H1 (cell line): ENCODE data around the gene CEP89. TPM values are rescaled to one million over a fixed set of nuclear protein-coding genes. Genes with fewer than 3 reads are reported as not detected.

Source experiments
- CTCF ChIA-PET: fragments of 300-600 bp; sonication (Branson Sonifier 250); formaldehyde crosslinking; loops from one replicate; lab custom pipeline; 2021; ENCODE audit not compliant: partially characterized antibody; lab: Charles Lee
- POLR2A ChIA-PET: fragments of 300-600 bp; sonication (Branson Sonifier 250); formaldehyde crosslinking; loops from one replicate; lab custom pipeline; 2021; ENCODE audit warnings: inconsistent platforms; ENCODE audit not compliant: partially characterized antibody; lab: Charles Lee
- DNase-seq, 2 experiments: peaks; one replicate each; pipeline versions ENCODE4 v3.0.0 to v3.0.0-alpha.2; 2010 to 2022; ENCODE audit warnings: low spot score in 2 of 2, low read depth in 1 of 2, mixed read lengths in 1 of 2
- FAIRE-seq: peaks from 2 replicates; lab custom pipeline; 2011; peaks lifted over from hg19 to GRCh38; lab: Jason Lieb, UNC
- H2AFZ ChIP-seq: 2 replicates; pipeline ENCODE4 v1.8.1; 2012; ENCODE audit warnings: low read length, inconsistent platforms
- H2AK5ac ChIP-seq: 2 replicates; pipeline ENCODE4 v1.6.1; 2013; ENCODE audit warnings: low read depth, low read length
- H2BK120ac ChIP-seq: replicated peaks from 2 replicates; pipeline ENCODE3; 2013; ENCODE audit warnings: low read depth, low read length, inconsistent platforms
- H2BK12ac ChIP-seq: 2 replicates; pipeline ENCODE4 v1.6.1; 2013; ENCODE audit warnings: low read depth, low read length
- H2BK15ac ChIP-seq: 2 replicates; pipeline ENCODE4 v1.6.1; 2013; ENCODE audit warnings: low read length
- H2BK20ac ChIP-seq: 2 replicates; pipeline ENCODE4 v1.6.1; 2013; ENCODE audit warnings: low read length
- H2BK5ac ChIP-seq: 2 replicates; pipeline ENCODE4 v1.6.1; 2013; ENCODE audit warnings: low read depth, low read length
- H3K14ac ChIP-seq: 2 replicates; pipeline ENCODE4 v1.6.1; 2013; ENCODE audit warnings: inconsistent platforms; ENCODE audit not compliant: insufficient read length
- H3K18ac ChIP-seq: 2 replicates; pipeline ENCODE4 v1.6.1; 2013; ENCODE audit warnings: low read length; ENCODE audit errors: extremely low read depth
- H3K23ac ChIP-seq: 2 replicates; pipeline ENCODE4 v1.6.1; 2013; ENCODE audit warnings: inconsistent platforms; ENCODE audit not compliant: insufficient read length
- H3K23me2 ChIP-seq: 2 replicates; pipeline ENCODE4 v1.6.1; 2013; ENCODE audit warnings: low read depth, low read length
- H3K27ac ChIP-seq: 2 replicates; pipeline ENCODE4 v1.6.1; 2011; ENCODE audit warnings: low read depth, low read length, inconsistent platforms
- H3K27me3 ChIP-seq, 4 experiments: replicated peaks in 1 of 4; 1 replicate in 1 of 4; 2 replicates in 3 of 4; pipeline versions ENCODE4 v1.6.1 to v1.8.1; 2011 to 2013; ENCODE audit warnings: low read length in 3 of 4, mild to moderate bottlenecking in 3 of 4, inconsistent platforms in 2 of 4, mixed read lengths in 2 of 4, moderate library complexity in 1 of 4; ENCODE audit not compliant: control insufficient read depth in 3 of 4, insufficient read depth in 3 of 4; ENCODE audit errors: extremely low read depth in 1 of 4
- H3K36me3 ChIP-seq, 4 experiments: 2 replicates each; pipeline versions ENCODE4 v1.6.1 to v1.8.1; 2011 to 2013; ENCODE audit warnings: mild to moderate bottlenecking in 4 of 4, low read length in 3 of 4, moderate library complexity in 2 of 4, control low read depth in 1 of 4, inconsistent platforms in 1 of 4; ENCODE audit not compliant: insufficient read depth in 4 of 4, control insufficient read depth in 2 of 4
- H3K4ac ChIP-seq: replicated peaks from 2 replicates; pipeline ENCODE3; 2013; ENCODE audit warnings: low read length, low read depth, mixed read lengths, inconsistent platforms; ENCODE audit not compliant: insufficient read length
- H3K4me1 ChIP-seq, 4 experiments: replicated peaks in 1 of 4; 1 replicate in 1 of 4; 2 replicates in 3 of 4; pipeline versions ENCODE4 v1.6.1 to v1.8.1; 2011 to 2013; ENCODE audit warnings: low read length in 3 of 4, inconsistent platforms in 2 of 4, mixed read lengths in 1 of 4; ENCODE audit not compliant: insufficient read depth in 4 of 4, control insufficient read depth in 3 of 4
- H3K4me2 ChIP-seq, 2 experiments: 2 replicates each; pipeline versions ENCODE4 v1.6.1 to v1.8.1; 2011 to 2013; ENCODE audit warnings: low read depth in 2 of 2, low read length in 2 of 2, control low read depth in 1 of 2, inconsistent platforms in 1 of 2, mild to moderate bottlenecking in 1 of 2; ENCODE audit not compliant: insufficient read depth in 1 of 2
- H3K4me3 ChIP-seq, 4 experiments: fragments of 200-600, 300-600 bp in 1 of 4; sonication (generic), shearing (Covaris generic), sonication (Bioruptor Twin) in 1 of 4; 2 replicates each; pipeline versions ENCODE4 v1.5.1 to v1.8.1; 2011 to 2016; ENCODE audit warnings: low read length in 4 of 4, low read depth in 3 of 4, control low read depth in 2 of 4, inconsistent platforms in 2 of 4, mild to moderate bottlenecking in 2 of 4, mixed read lengths in 1 of 4, moderate library complexity in 1 of 4; ENCODE audit not compliant: insufficient read depth in 2 of 4; ENCODE audit errors: extremely low read depth in 1 of 4
- H3K56ac ChIP-seq: replicated peaks from 2 replicates; pipeline ENCODE3; 2013; ENCODE audit warnings: low read depth, mild to moderate bottlenecking, mixed read lengths, low read length, inconsistent platforms; ENCODE audit not compliant: insufficient read length
- H3K79me1 ChIP-seq: 2 replicates; pipeline ENCODE4 v1.6.1; 2013; ENCODE audit warnings: low read depth, low read length, control low read depth
- H3K79me2 ChIP-seq, 2 experiments: 2 replicates each; pipeline versions ENCODE4 v1.6.1 to v1.8.1; 2012 to 2013; ENCODE audit warnings: low read length in 2 of 2, mild to moderate bottlenecking in 2 of 2, inconsistent platforms in 1 of 2; ENCODE audit not compliant: insufficient read depth in 2 of 2, control insufficient read depth in 1 of 2
- H3K9ac ChIP-seq, 4 experiments: replicated peaks in 1 of 4; 1 replicate in 1 of 4; 2 replicates in 3 of 4; pipeline versions ENCODE4 v1.6.1 to v1.8.1; 2011 to 2013; ENCODE audit warnings: low read depth in 3 of 4, low read length in 3 of 4, control low read depth in 2 of 4, mild to moderate bottlenecking in 2 of 4, moderate library complexity in 2 of 4, inconsistent platforms in 1 of 4; ENCODE audit errors: extremely low read depth in 1 of 4
- H3K9me3 ChIP-seq, 2 experiments: 2 replicates each; pipeline versions ENCODE4 v1.6.1 to v1.8.1; 2012 to 2013; ENCODE audit warnings: mild to moderate bottlenecking in 2 of 2, moderate library complexity in 2 of 2, control low read depth in 1 of 2, inconsistent platforms in 1 of 2, low read depth in 1 of 2, low read length in 1 of 2, mixed read lengths in 1 of 2; ENCODE audit not compliant: insufficient read depth in 2 of 2
- H4K20me1 ChIP-seq, 2 experiments: replicated peaks in 1 of 2; 2 replicates each; pipeline versions ENCODE3 to v1.8.1; 2011 to 2013; ENCODE audit warnings: inconsistent platforms in 2 of 2, low read length in 2 of 2, mild to moderate bottlenecking in 1 of 2; ENCODE audit not compliant: insufficient read depth in 2 of 2, control insufficient read depth in 1 of 2
- H4K5ac ChIP-seq: 2 replicates; pipeline ENCODE4 v1.6.1; 2013; ENCODE audit warnings: low read length, low read depth, mixed read lengths, inconsistent platforms; ENCODE audit not compliant: insufficient read length
- H4K8ac ChIP-seq: 2 replicates; pipeline ENCODE4 v1.8.0; 2013; ENCODE audit warnings: mild to moderate bottlenecking, moderate library complexity, low read length, inconsistent platforms; ENCODE audit not compliant: insufficient read depth; ENCODE audit errors: extremely low read depth
- H4K91ac ChIP-seq: replicated peaks from 2 replicates; pipeline ENCODE3; 2013; ENCODE audit warnings: low read length, mixed read lengths, inconsistent platforms; ENCODE audit not compliant: insufficient read length
- ATF2 ChIP-seq: IDR thresholded peaks from 2 replicates; pipeline ENCODE4 v1.6.1; 2012; ENCODE audit warnings: low read length, inconsistent platforms
- CREB1 ChIP-seq: IDR thresholded peaks from 2 replicates; pipeline ENCODE4 v1.6.1; 2012; ENCODE audit warnings: inconsistent platforms
- E2F6 ChIP-seq: IDR thresholded peaks from 2 replicates; pipeline ENCODE4 v1.6.1; 2012; ENCODE audit warnings: inconsistent platforms
- EZH2 ChIP-seq: fragments of 200-600 bp; sonication (generic); IDR thresholded peaks from 2 replicates; pipeline ENCODE4 v1.7.1; 2012; ENCODE audit warnings: low read depth, mild to moderate bottlenecking, moderate library complexity, low read length, inconsistent platforms; ENCODE audit not compliant: severe bottlenecking
- JUN ChIP-seq: IDR thresholded peaks from 2 replicates; pipeline ENCODE4 v1.6.1; 2011; ENCODE audit warnings: low read depth, mild to moderate bottlenecking, improper control_type of control experiment, low read length
- KDM1A ChIP-seq: fragments of 200-600, 300-600 bp; sonication (generic); IDR thresholded peaks from 2 replicates; pipeline ENCODE4 v1.7.1; 2016; ENCODE audit warnings: mild to moderate bottlenecking, low read length, borderline replicate concordance
- RBBP5 ChIP-seq: IDR thresholded peaks from 2 replicates; pipeline ENCODE4 v1.7.1; 2012; ENCODE audit warnings: low read depth, mild to moderate bottlenecking, inconsistent platforms, low read length, moderate library complexity, borderline replicate concordance
- TAF7 ChIP-seq: optimal IDR thresholded peaks from 2 replicates; pipeline ENCODE3; 2011; ENCODE audit warnings: low read depth, mild to moderate bottlenecking, inconsistent platforms, low read length, moderate library complexity, borderline replicate concordance
- TBP ChIP-seq: IDR thresholded peaks from 2 replicates; pipeline ENCODE4 v1.6.1; 2011; ENCODE audit warnings: low read depth, low read length, improper control_type of control experiment
- WGBS, 2 experiments: shearing (Covaris generic) in 1 of 2; methylation state at CpG; one replicate each; pipeline versions ENCODE4 v1.1.6 to v1.1.7; 2013 to 2015; ENCODE audit warnings: low lambda C conversion rate in 2 of 2, mixed read lengths in 2 of 2, inconsistent platforms in 1 of 2, low coverage in 1 of 2, missing lambda C conversion rate in 1 of 2; ENCODE audit not compliant: insufficient replicate concordance in 2 of 2, insufficient coverage in 1 of 2, insufficient read length in 1 of 2; ENCODE audit errors: extremely low coverage in 1 of 2, missing lambda C conversion rate in 1 of 2; 5-methylcytosine and 5-hydroxymethylcytosine counted together
- polyA plus RNA-seq, 7 experiments: library from polyadenylated mRNA; depleted of rRNA in 3 of 7; stranded (reverse) in 5 of 7; unstranded in 2 of 7; fragments of >200 nt in 5 of 7; fragments of 200-250 nt in 2 of 7; gene quantifications; 1 replicate in 5 of 7; 2 replicates in 1 of 7; 4 replicates in 1 of 7; pipeline versions ENCODE4 v1.2.1 to v1.2.3, GENCODE V29; 2011 to 2013; ENCODE audit warnings: missing spikeins in 2 of 7, mixed read lengths in 2 of 7
- total RNA-seq: library from RNA; stranded (reverse); fragmentation: NEBNext Ultra II Directional; extraction: Animal tissue kit (Norgen Biotek cat#: 25700); gene quantifications from 2 replicates; pipeline ENCODE4 v1.2.1, GENCODE V29; 2021

The CEP89 gene
- total and polyA plus RNA-seq, 2 of the 8 experiments (the other 6 are each of a cell fraction or from before 2014, with no cell fraction given) = 23.0 to 23.6 TPM

GRCh38 chr19:32919365-32919764 lies 52.4 kb downstream of the CEP89 start:
- Histone ChIP-seq H3K23ac (no peak overlapping the region), H4K5ac (no peak overlapping the region), H2BK5ac (no peak overlapping the region), H3K27ac (no peak overlapping the region), H3K79me1 (no peaks in the 10 kb centered on the region), H4K20me1 (no peaks in the 10 kb centered on the region), H2BK120ac (no peak overlapping the region), H3K9me3 (no peaks in the 10 kb centered on the region), H2AK5ac (no peak overlapping the region), H3K4me2 (no peak overlapping the region), H3K36me3 (peaks cover 0 to 3% (median 0%) of the 10 kb centered on the region in 4 experiments; a peak in 2 of 8 replicates), H3K56ac (no peak overlapping the region), H2BK12ac (no peak overlapping the region), H3K14ac (no peak overlapping the region), H2AFZ (no peak overlapping the region), H4K8ac (no peak overlapping the region), H3K9ac (no peak overlapping the region), H3K27me3 (no peaks in the 10 kb centered on the region), H3K18ac (no peak overlapping the region), H3K4me3 (no peak overlapping the region), H4K91ac (no peak overlapping the region), H2BK20ac (no peak overlapping the region), H2BK15ac (no peak overlapping the region), H3K23me2 (no peaks in the 10 kb centered on the region), H3K79me2 (no peaks in the 10 kb centered on the region), H3K4ac (no peak overlapping the region), H3K4me1 (peaks cover 0 to 10% (median 6%) of the 10 kb centered on the region in 4 experiments; a peak in 4 of 7 replicates)
- FAIRE-seq (no peak), DNase-seq (no peak)
- POLR2A ChIA-PET = interaction anchor here (0.6 kb wide), 1 partner anchor 263 kb away, joined by 5 read pairs; no protein-coding TSS in a partner anchor
- CTCF ChIA-PET = interaction anchor here (0.9 kb wide), 1 partner anchor 225 kb away, joined by 3 read pairs; no protein-coding TSS in a partner anchor
- TF ChIP-seq KDM1A = no peak
- TF ChIP-seq TBP = no peak
- no peak for TF ChIP-seq CREB1
- no peak for TF ChIP-seq E2F6
- TF ChIP-seq EZH2 = no peak
- no peak for TF ChIP-seq ATF2
- no peak for TF ChIP-seq RBBP5
- no peak for TF ChIP-seq TAF7
- no peak for TF ChIP-seq JUN
- WGBS, 2 experiments = 87% methylated on average over 4 of the region's 4 CpGs; no CpG with 5 or more reads in 1 of the 2 experiments
